K562 (cell line): ENCODE results near the gene ITGB5. TPM values are rescaled to one million over a fixed set of nuclear protein-coding genes. Genes with fewer than 3 reads are reported as not detected.

Experiments
- ATAC-seq: fragments of 200-7000 bp; cut with Tn5 transposase; 3 replicates; pipeline ENCODE4 v1.9.1; 2020; ENCODE audit warnings: moderate library complexity
- BruUV-seq: library from RNA; stranded (reverse); fragments of 400-500 nt; replicated peaks from 2 replicates; lab custom pipeline; 2021; lab: Mats Ljungman, UMichigan
- CTCF ChIA-PET: fragments of 300-600 bp; formaldehyde crosslinking; extraction: SDS; loops from one replicate; lab custom pipeline; 2021; ENCODE audit warnings: low intra/inter-chr PET ratio; lab: Yijun Ruan, JAX
- POLR2A ChIA-PET: fragments of 300-600, 350-650 bp; sonication (Branson Sonifier 250); formaldehyde crosslinking; extraction: SDS; loops from one replicate; lab custom pipeline; 2021; ENCODE audit warnings: antibody characterized with exemption, inconsistent platforms; lab: Yijun Ruan, JAX
- DNase-seq, 4 experiments: peaks; one replicate each; pipeline versions ENCODE4 v3.0.0 to v3.0.0-alpha.2; 2011 to 2018; ENCODE audit warnings: low spot score in 3 of 4, mixed read lengths in 3 of 4; ENCODE audit errors: extremely low read depth in 1 of 4
- FAIRE-seq: peaks from 2 replicates; lab custom pipeline; 2011; peaks lifted over from hg19 to GRCh38; lab: Jason Lieb, UNC
- H2AFZ ChIP-seq: 2 replicates; pipeline ENCODE4 v1.6.0; 2011; ENCODE audit warnings: low read depth, low read length, control low read depth, inconsistent platforms
- H3K27ac ChIP-seq: fragments of 200-600 bp; 3 replicates; pipeline ENCODE4 v1.8.0; 2011; ENCODE audit warnings: low read depth, mild to moderate bottlenecking, control low read depth, inconsistent platforms, low read length, moderate library complexity, mixed read lengths; ENCODE audit errors: extremely low read depth
- H3K27me3 ChIP-seq, 2 experiments: fragments of 300-600 bp in 1 of 2; 2 replicates in 1 of 2; 3 replicates in 1 of 2; pipeline versions ENCODE4 v1.6.0 to v1.8.0; 2011; ENCODE audit warnings: inconsistent platforms in 2 of 2, low read length in 2 of 2, mild to moderate bottlenecking in 1 of 2, mixed read lengths in 1 of 2, moderate library complexity in 1 of 2; ENCODE audit not compliant: control insufficient read depth in 2 of 2, insufficient read depth in 2 of 2
- H3K36me3 ChIP-seq: fragments of 300-600 bp; 3 replicates; pipeline ENCODE4 v1.8.0; 2011; ENCODE audit warnings: mild to moderate bottlenecking, low read length, inconsistent platforms; ENCODE audit not compliant: control insufficient read depth, insufficient read depth
- H3K4me1 ChIP-seq, 2 experiments: fragments of 200-600 bp in 1 of 2; replicated peaks in 1 of 2; 2 replicates in 1 of 2; 3 replicates in 1 of 2; pipeline versions ENCODE4 v1.5.1 to v1.8.0; 2011; ENCODE audit warnings: inconsistent platforms in 2 of 2, low read length in 2 of 2, mild to moderate bottlenecking in 1 of 2, mixed read lengths in 1 of 2, moderate library complexity in 1 of 2; ENCODE audit not compliant: control insufficient read depth in 2 of 2, insufficient read depth in 2 of 2
- H3K4me2 ChIP-seq: 2 replicates; pipeline ENCODE4 v1.6.1; 2011; ENCODE audit warnings: low read length, control low read depth, inconsistent platforms, mixed read lengths; ENCODE audit not compliant: insufficient read depth
- H3K4me3 ChIP-seq: fragments of 200-600 bp; sonication (generic), shearing (Covaris generic); 2 replicates; pipeline ENCODE4 v1.5.1; 2016; ENCODE audit warnings: control low read depth, inconsistent platforms
- H3K79me2 ChIP-seq: fragments of 200-600 bp; 3 replicates; pipeline ENCODE4 v1.8.0; 2011; ENCODE audit warnings: low read length, inconsistent platforms; ENCODE audit not compliant: control insufficient read depth, insufficient read depth
- H3K9ac ChIP-seq, 2 experiments: 2 replicates each; pipeline versions ENCODE4 v1.6.0 to v1.6.1; 2011; ENCODE audit warnings: low read depth in 2 of 2, low read length in 2 of 2, control low read depth in 1 of 2, inconsistent platforms in 1 of 2, mild to moderate bottlenecking in 1 of 2, mixed read lengths in 1 of 2; ENCODE audit not compliant: insufficient read depth in 1 of 2
- H3K9me1 ChIP-seq: one replicate; pipeline ENCODE4 v1.6.0; 2011; ENCODE audit warnings: inconsistent platforms, mild to moderate bottlenecking, low read length, moderate library complexity; ENCODE audit not compliant: control insufficient read depth, insufficient read depth
- H3K9me3 ChIP-seq: replicated peaks from 2 replicates; pipeline ENCODE4 v1.5.1; 2011; ENCODE audit warnings: low read depth, low read length, inconsistent platforms; ENCODE audit not compliant: control insufficient read depth, insufficient read depth
- H4K20me1 ChIP-seq: replicated peaks from 2 replicates; pipeline ENCODE4 v1.6.1; 2011; ENCODE audit warnings: low read length, inconsistent platforms, mixed read lengths; ENCODE audit not compliant: control insufficient read depth, insufficient read depth
- CC2D1A ChIP-seq: fragments of 450-650 bp; IDR thresholded peaks from 2 replicates; pipeline ENCODE4 v1.6.1; 2017; ENCODE audit warnings: mild to moderate bottlenecking
- KLF10 ChIP-seq: fragments of 250-450 bp; sonication (Bioruptor Pico); IDR thresholded peaks from 2 replicates; pipeline ENCODE4 v1.6.1; 2021; ENCODE audit warnings: matching md5 sums
- STAT5A ChIP-seq: IDR thresholded peaks from 2 replicates; pipeline ENCODE4 v1.6.1; 2012; ENCODE audit warnings: low read length, inconsistent platforms, borderline replicate concordance
- TBL1XR1 ChIP-seq, 2 experiments: IDR thresholded peaks; 2 replicates each; pipeline ENCODE4 v1.6.1; 2012; ENCODE audit warnings: improper control_type of control experiment in 2 of 2, low read length in 2 of 2, mild to moderate bottlenecking in 1 of 2
- TBP ChIP-seq: optimal IDR thresholded peaks from 2 replicates; pipeline ENCODE3; 2011; ENCODE audit warnings: low read depth, low read length, improper control_type of control experiment
- ZBTB11 ChIP-seq, 3 experiments: fragments of 200-800 bp in 1 of 3; fragments of 250-450 bp in 1 of 3; fragments of 450-650 bp in 1 of 3; sonication (Bioruptor Pico) in 1 of 3; sonication (Bioruptor generic) in 1 of 3; formaldehyde crosslinking in 1 of 3; IDR thresholded peaks; 2 replicates each; pipeline versions ENCODE4 v1.6.1 to v1.8.0; 2016 to 2022; ENCODE audit warnings: mild to moderate bottlenecking in 2 of 3, missing genetic modification characterization in 2 of 3, missing compliant biosample characterization in 1 of 3, moderate library complexity in 1 of 3
- whole genome bisulfite sequencing: fragments of 100-300 bp; shearing (Covaris generic); methylation state at CpG from one replicate; pipeline ENCODE4 v1.1.6; 2016; ENCODE audit warnings: low coverage, mixed read lengths; ENCODE audit not compliant: insufficient coverage; ENCODE audit errors: missing lambda C conversion rate; 5-methylcytosine and 5-hydroxymethylcytosine counted together
- in situ Hi-C: fragments of 300-500 bp; cut with MboI; formaldehyde crosslinking; loops from 4 replicates; pipeline ENCODE4 v1.15.0; 2018; ENCODE audit warnings: inconsistent platforms, mixed read lengths
- intact Hi-C: fragments of 100-400 bp; cut with micrococcal nuclease; formaldehyde crosslinking; loops from 2 replicates; pipeline ENCODE4 v1.14.2; 2022
- polyA plus RNA-seq, 8 experiments: library from polyadenylated mRNA; depleted of rRNA in 4 of 8; stranded (reverse) in 5 of 8; unstranded in 3 of 8; fragments of >200 nt; fragmentation: Nextera tagmentation in 2 of 8; fragmentation: Illumina TruSeq in 1 of 8; extraction: Ambion mirVana in 2 of 8; extraction: Trizol in 1 of 8; gene quantifications; 2 replicates each; pipeline versions ENCODE4 v1.2.1 to v1.2.3, GENCODE V29; 2011 to 2014; ENCODE audit warnings: inconsistent platforms in 1 of 8, missing spikeins in 1 of 8
- total RNA-seq, 7 experiments: library from RNA; depleted of rRNA in 6 of 7; stranded (reverse); fragments of >200 nt in 6 of 7; fragmentation: Illumina TruSeq in 2 of 7; extraction: Trizol in 2 of 7; gene quantifications; 2 replicates each; pipeline versions ENCODE4 v1.2.1 to v1.2.3, GENCODE V29; 2011 to 2021; ENCODE audit warnings: low replicate concordance in 1 of 7
- TF ChIP-seq, protein P1 (sequence below): IDR thresholded peaks from 3 replicates; pipeline ENCODE4 v1.6.1; 2011; ENCODE audit warnings: borderline replicate concordance, mild to moderate bottlenecking; ENCODE audit not compliant: insufficient read length, insufficient read depth

Gene ITGB5
- total and polyA plus RNA-seq, 9 of the 15 experiments (the other 6 are each of a cell fraction or from before 2014, with no cell fraction given), result 1.7 to 46.8 (median 9.9) TPM

- no TSS peak for BruUV-seq
- FAIRE-seq, result no peak
- intact Hi-C loops (loop anchor here (5.0 to 10.0 kb wide), 2 partner anchors 53 to 116 kb away; no protein-coding TSS in a partner anchor), in situ Hi-C loops (no loop called here)
- Histone ChIP-seq H3K36me3 (no peaks in the 10 kb centered on the region), H3K4me2 (no peak overlapping the region), H3K9me1 (no peaks in the 10 kb centered on the region), H3K27ac (no peak overlapping the region), H3K9me3 (no peaks in the 10 kb centered on the region), H3K4me3 (no peak overlapping the region), H3K9ac (no peak overlapping the region), H3K4me1 (peaks cover 17 to 18% of the 10 kb centered on the region in 2 experiments; a peak in 4 of 5 replicates), H2AFZ (no peak overlapping the region), H3K79me2 (peaks cover 8% of the 10 kb centered on the region; the same call in 2 of the 3 replicates), H3K27me3 (no peaks in the 10 kb centered on the region; a peak in 1 of 5 replicates), H4K20me1 (no peaks in the 10 kb centered on the region)
- no peak for ATAC-seq
- CTCF ChIA-PET, result no interaction called here
- POLR2A ChIA-PET, result no interaction called here
- WGBS, result 74% methylated on average over 5 of the region's 11 CpGs
- TF ChIP-seq TBL1XR1 (IDR thresholded peaks at IDR 0.05; ENCODE audit: low read length in 2 of 2) (no peak), KLF10 (no peak), STAT5A (no peak), CC2D1A (no peak), ZBTB11 (CRISPR knock-in tag; IDR thresholded peaks at IDR 0.05) (no peak), TBP (no peak)
- TF ChIP-seq, protein P1, sequence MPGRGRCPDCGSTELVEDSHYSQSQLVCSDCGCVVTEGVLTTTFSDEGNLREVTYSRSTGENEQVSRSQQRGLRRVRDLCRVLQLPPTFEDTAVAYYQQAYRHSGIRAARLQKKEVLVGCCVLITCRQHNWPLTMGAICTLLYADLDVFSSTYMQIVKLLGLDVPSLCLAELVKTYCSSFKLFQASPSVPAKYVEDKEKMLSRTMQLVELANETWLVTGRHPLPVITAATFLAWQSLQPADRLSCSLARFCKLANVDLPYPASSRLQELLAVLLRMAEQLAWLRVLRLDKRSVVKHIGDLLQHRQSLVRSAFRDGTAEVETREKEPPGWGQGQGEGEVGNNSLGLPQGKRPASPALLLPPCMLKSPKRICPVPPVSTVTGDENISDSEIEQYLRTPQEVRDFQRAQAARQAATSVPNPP, result no peak
- no peak for DNase-seq
These were observed 750 bp upstream of the ITGB5 start for GRCh38 chr3:124887932-124888298.
